GM21390 (cell line): ENCODE measurements around the gene FOXJ3.

Source experiments
- ATAC-seq: cut with Tn5 transposase; IDR thresholded peaks from one replicate; pipeline ENCODE4 v1.9.1; 2021; ENCODE audit not compliant: unreplicated experiment

The FOXJ3 gene

GRCh38 chr1:42311897-42312296 lies 23.1 kb downstream of the FOXJ3 start:
- ATAC-seq, result no peak

GRCh38 chr1:42311138-42311537 lies 23.9 kb downstream of the FOXJ3 start:
- no peak for ATAC-seq

- ATAC-seq, result no peak
Observed at GRCh38 chr1:42306977-42307376, 28.1 kb downstream of the FOXJ3 start.

- no peak for ATAC-seq
Observed at GRCh38 chr1:42305639-42306038, 29.4 kb downstream of the FOXJ3 start.

- no peak for ATAC-seq
Observed at GRCh38 chr1:42302034-42302433, 33.0 kb downstream of the FOXJ3 start.

- ATAC-seq, result no peak
Observed at GRCh38 chr1:42298520-42298919, 36.5 kb downstream of the FOXJ3 start.

GRCh38 chr1:42295816-42296215 lies 39.2 kb downstream of the FOXJ3 start:
- ATAC-seq, result no peak

- ATAC-seq, result no peak
Observed at GRCh38 chr1:42290130-42290529, 44.9 kb downstream of the FOXJ3 start.

GRCh38 chr1:42288311-42288985 lies 46.6 kb downstream of the FOXJ3 start:
- no peak for ATAC-seq

GRCh38 chr1:42282867-42283583 lies 52.0 kb downstream of the FOXJ3 start:
- ATAC-seq, result no peak

GRCh38 chr1:42282024-42282579 lies 52.9 kb downstream of the FOXJ3 start:
- ATAC-seq, result no peak

GRCh38 chr1:42280821-42281220 lies 54.2 kb downstream of the FOXJ3 start:
- no peak for ATAC-seq

- no peak for ATAC-seq
Observed at GRCh38 chr1:42279055-42279454, 56.0 kb downstream of the FOXJ3 start.

GRCh38 chr1:42272920-42273319 lies 62.1 kb downstream of the FOXJ3 start:
- no peak for ATAC-seq

- no peak for ATAC-seq
Observed at GRCh38 chr1:42267904-42268303, 67.1 kb downstream of the FOXJ3 start.

- ATAC-seq, result no peak
Observed at GRCh38 chr1:42266253-42267135, 68.5 kb downstream of the FOXJ3 start.

GRCh38 chr1:42264511-42265190 lies 70.4 kb downstream of the FOXJ3 start:
- no peak for ATAC-seq

- ATAC-seq, result no peak
Observed at GRCh38 chr1:42263019-42263418, 72.0 kb downstream of the FOXJ3 start.

- ATAC-seq, result no peak
Observed at GRCh38 chr1:42260376-42261070, 74.5 kb downstream of the FOXJ3 start.

- no peak for ATAC-seq
Observed at GRCh38 chr1:42259739-42260064, 75.3 kb downstream of the FOXJ3 start.
